OCI-LY7 (cell line): ENCODE data around the gene FGD5.

Experiments used
- CTCF ChIP-seq: fragments of 200-600 bp; sonication (generic); conservative IDR thresholded peaks from 2 replicates; pipeline ENCODE4 v1.5.1; 2014; ENCODE audit warnings: mild to moderate bottlenecking, antibody characterized with exemption, low read length, moderate library complexity, mixed read lengths
- EZH2phosphoT487 ChIP-seq: fragments of 200-600 bp; sonication (generic); IDR thresholded peaks from 2 replicates; pipeline ENCODE4 v1.6.1; 2018; ENCODE audit warnings: low read depth, borderline replicate concordance, mild to moderate bottlenecking, mixed run types, antibody characterized with exemption, low read length, moderate library complexity, mixed read lengths

GRCh38 chr3:14933820-14934425 is 115.2 kb downstream of the FGD5 start:
- no peak for TF ChIP-seq CTCF
- no peak for TF ChIP-seq EZH2phosphoT487
